CD4-positive, alpha-beta T cell treated with Interleukin-6 at 100 ng/mL for 8 hours (primary cell): ENCODE data around the gene NMUR1.

Experiments
- DNase-seq: peaks from one replicate; pipeline ENCODE4 v3.0.0-alpha.2; 2020; ENCODE audit warnings: mixed read lengths, low spot score

The NMUR1 gene

GRCh38 chr2:231554327-231554726 lies 24.1 kb upstream of the NMUR1 start:
- no peak for DNase-seq

GRCh38 chr2:231552752-231553151 lies 22.5 kb upstream of the NMUR1 start:
- DNase-seq, result no peak

GRCh38 chr2:231549446-231550239 lies 19.4 kb upstream of the NMUR1 start:
- DNase-seq, result no peak

- no peak for DNase-seq
These were observed 18.5 kb upstream of the NMUR1 start for GRCh38 chr2:231548752-231549151.

GRCh38 chr2:231547315-231548110 lies 17.3 kb upstream of the NMUR1 start:
- no peak for DNase-seq

- DNase-seq, result no peak
These were observed 15.9 kb upstream of the NMUR1 start for GRCh38 chr2:231546014-231546715.

GRCh38 chr2:231545105-231545902 lies 15.1 kb upstream of the NMUR1 start:
- peak; percentile 41 for DNase-seq

- DNase-seq, result no peak
These were observed 11.9 kb upstream of the NMUR1 start for GRCh38 chr2:231542136-231542535.

GRCh38 chr2:231541645-231542044 lies 11.4 kb upstream of the NMUR1 start:
- DNase-seq, result no peak

- no peak for DNase-seq
These were observed 9.7 kb upstream of the NMUR1 start for GRCh38 chr2:231539991-231540390.

GRCh38 chr2:231535961-231536360 lies 5.7 kb upstream of the NMUR1 start:
- no peak for DNase-seq

- DNase-seq, result no peak
These were observed 3.5 kb upstream of the NMUR1 start for GRCh38 chr2:231533777-231534125.

- DNase-seq, result no peak
These were observed 3.0 kb upstream of the NMUR1 start for GRCh38 chr2:231533086-231533776.

- no peak for DNase-seq
These were observed 2.5 kb upstream of the NMUR1 start for GRCh38 chr2:231532756-231533035.

GRCh38 chr2:231531883-231532755 lies 1.9 kb upstream of the NMUR1 start:
- no peak for DNase-seq

GRCh38 chr2:231531466-231531865 lies 1.2 kb upstream of the NMUR1 start:
- DNase-seq, result no peak

- DNase-seq, result no peak
These were observed 1.6 kb downstream of the NMUR1 start for GRCh38 chr2:231528636-231529030.

- no peak for DNase-seq
These were observed 2.1 kb downstream of the NMUR1 start for GRCh38 chr2:231527955-231528635.

GRCh38 chr2:231527091-231527395 lies 3.2 kb downstream of the NMUR1 start:
- no peak for DNase-seq
